Activated CD8-positive, alpha-beta T cell treated with anti-CD3 and anti-CD28 coated beads for 36 hours (primary cell): ENCODE data around the gene PKD1. TPM values are rescaled to one million over a fixed set of nuclear protein-coding genes. Genes with fewer than 3 reads are reported as not detected.

Experiments used
- ATAC-seq: fragments of 200-7000 bp; cut with Tn5 transposase; one replicate; pipeline ENCODE4 v1.10.0; 2021; ENCODE audit warnings: mild to moderate bottlenecking, moderate library complexity
- CTCF ChIA-PET: fragments of 350-600 bp; sonication (Branson Sonifier 250); formaldehyde crosslinking; loops from one replicate; lab custom pipeline; 2021; ENCODE audit warnings: antibody characterized with exemption; lab: Charles Lee
- POLR2A ChIA-PET: fragments of 350-600 bp; sonication (Branson Sonifier 250); formaldehyde crosslinking; loops from one replicate; lab custom pipeline; 2021; ENCODE audit warnings: antibody characterized with exemption; lab: Charles Lee
- DNase-seq: peaks from one replicate; pipeline ENCODE4 v3.0.0-alpha.2; 2020
- H3K27ac Mint-ChIP-seq: one replicate; pipeline ENCODE4 v1.8.0; 2021; ENCODE audit warnings: mild to moderate bottlenecking, mixed read lengths
- H3K27me3 Mint-ChIP-seq: one replicate; pipeline ENCODE4 v1.8.0; 2021; ENCODE audit warnings: mixed read lengths
- H3K36me3 Mint-ChIP-seq: one replicate; pipeline ENCODE4 v1.8.0; 2021; ENCODE audit warnings: low read depth, mixed read lengths
- H3K4me1 Mint-ChIP-seq: one replicate; pipeline ENCODE4 v1.8.0; 2021; ENCODE audit warnings: low read depth, mixed read lengths
- H3K4me3 Mint-ChIP-seq: one replicate; pipeline ENCODE4 v1.8.0; 2021; ENCODE audit warnings: mild to moderate bottlenecking, moderate library complexity, mixed read lengths
- H3K9me3 Mint-ChIP-seq: one replicate; pipeline ENCODE4 v1.8.0; 2021; ENCODE audit warnings: mixed read lengths
- intact Hi-C: fragments of 100-400 bp; cut with micrococcal nuclease; formaldehyde crosslinking; loops from one replicate; pipeline ENCODE4 v1.10.0; 2022
- total RNA-seq, 2 experiments: library from RNA; stranded (reverse); gene quantifications; one replicate each; pipeline ENCODE4 v1.2.3, GENCODE V29; 2021
- TF ChIP-seq, protein P1 (sequence below): fragments of 200-600 bp; IDR thresholded peaks from one replicate; pipeline ENCODE4 v1.8.0; 2022; ENCODE audit warnings: antibody characterized with exemption, mild to moderate bottlenecking

Gene PKD1
- total RNA-seq, 2 experiments from 2014 or later, result 74.7 to 85.1 TPM

- TF ChIP-seq, protein P1, sequence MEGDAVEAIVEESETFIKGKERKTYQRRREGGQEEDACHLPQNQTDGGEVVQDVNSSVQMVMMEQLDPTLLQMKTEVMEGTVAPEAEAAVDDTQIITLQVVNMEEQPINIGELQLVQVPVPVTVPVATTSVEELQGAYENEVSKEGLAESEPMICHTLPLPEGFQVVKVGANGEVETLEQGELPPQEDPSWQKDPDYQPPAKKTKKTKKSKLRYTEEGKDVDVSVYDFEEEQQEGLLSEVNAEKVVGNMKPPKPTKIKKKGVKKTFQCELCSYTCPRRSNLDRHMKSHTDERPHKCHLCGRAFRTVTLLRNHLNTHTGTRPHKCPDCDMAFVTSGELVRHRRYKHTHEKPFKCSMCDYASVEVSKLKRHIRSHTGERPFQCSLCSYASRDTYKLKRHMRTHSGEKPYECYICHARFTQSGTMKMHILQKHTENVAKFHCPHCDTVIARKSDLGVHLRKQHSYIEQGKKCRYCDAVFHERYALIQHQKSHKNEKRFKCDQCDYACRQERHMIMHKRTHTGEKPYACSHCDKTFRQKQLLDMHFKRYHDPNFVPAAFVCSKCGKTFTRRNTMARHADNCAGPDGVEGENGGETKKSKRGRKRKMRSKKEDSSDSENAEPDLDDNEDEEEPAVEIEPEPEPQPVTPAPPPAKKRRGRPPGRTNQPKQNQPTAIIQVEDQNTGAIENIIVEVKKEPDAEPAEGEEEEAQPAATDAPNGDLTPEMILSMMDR, result no peak
- POLR2A ChIA-PET, result interaction anchor here (1.0 kb wide), 1 partner anchor 101 kb away, joined by 3 read pairs; no protein-coding TSS in a partner anchor
These were observed 81.8 kb downstream of the PKD1 start for GRCh38 chr16:2053897-2054296.

GRCh38 chr16:2053211-2053610 lies 82.5 kb downstream of the PKD1 start:
- ChIA-PET CTCF (no interaction called here), POLR2A (interaction anchor here (1.0 to 1.1 kb wide), 2 partner anchors 87 to 101 kb away, joined by 3 read pairs; no protein-coding TSS in a partner anchor)
- TF ChIP-seq, protein P1, result no peak

More at GRCh38 chr16:2053897-2054296, 81.8 kb downstream of the PKD1 start:
- Mint-ChIP-seq H3K27ac (no peak overlapping the region), H3K27me3 (no peaks in the 10 kb centered on the region), H3K4me3 (no peak overlapping the region), H3K9me3 (no peaks in the 10 kb centered on the region), H3K36me3 (peaks cover 6% of the 10 kb centered on the region), H3K4me1 (peaks cover 7% of the 10 kb centered on the region)
- intact Hi-C loops, result no loop called here
- CTCF ChIA-PET, result no interaction called here
- DNase-seq, result no peak
- ATAC-seq, result no peak

DNA sequence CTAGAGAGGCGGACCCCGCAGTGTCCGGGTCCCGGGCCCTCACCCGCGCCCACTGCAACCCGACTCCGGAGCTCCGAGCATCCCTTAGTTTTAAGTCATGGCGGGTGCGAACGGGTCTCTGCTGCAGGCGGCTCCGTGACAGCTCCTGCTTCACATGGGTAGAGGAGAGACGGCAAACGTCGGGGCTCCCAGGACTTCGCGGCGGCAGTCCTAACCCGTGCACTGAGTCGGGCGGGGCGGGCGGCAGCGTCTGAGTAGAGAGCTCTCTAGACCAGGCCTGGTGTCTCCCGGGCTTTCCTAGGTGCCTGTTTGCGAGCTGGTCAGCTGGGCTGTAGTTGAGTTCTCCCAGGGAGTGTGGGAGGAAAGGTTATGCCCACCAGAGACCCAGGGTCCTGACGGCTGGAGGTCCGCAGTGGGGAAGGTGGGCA lies 87.6 kb downstream of the PKD1 start:
- TF ChIP-seq, protein P1, result no peak
- no peak for ATAC-seq
- H3K27ac Mint-ChIP-seq, result peak overlapping the region; percentile 70
- peaks cover 1% of the 10 kb centered on the region for H3K36me3 Mint-ChIP-seq
- H3K4me1 Mint-ChIP-seq, result peaks cover 22% of the 10 kb centered on the region
- ChIA-PET CTCF (interaction anchor here (1.0 to 3.7 kb wide), 6 partner anchors 8 to 107 kb away, joined by 3 to 16 read pairs (median 7); partner anchors contain the start of gene TRAF7), POLR2A (interaction anchor here (1.1 to 1.4 kb wide), 5 partner anchors 14 to 107 kb away, joined by 3 to 7 read pairs (median 4); partner anchors contain the start of gene TRAF7)
- peak overlapping the region; percentile 93 for H3K4me3 Mint-ChIP-seq
- peak; percentile 37 for DNase-seq
- intact Hi-C loops, result no loop called here
- H3K9me3 Mint-ChIP-seq, result no peaks in the 10 kb centered on the region
- H3K27me3 Mint-ChIP-seq, result no peaks in the 10 kb centered on the region

More at GRCh38 chr16:2053211-2053610, 82.5 kb downstream of the PKD1 start:
- H3K27ac Mint-ChIP-seq, result no peak overlapping the region
- peaks cover 6% of the 10 kb centered on the region for H3K36me3 Mint-ChIP-seq
- H3K4me3 Mint-ChIP-seq, result no peak overlapping the region
- DNase-seq (no peak), ATAC-seq (no peak)
- intact Hi-C loops, result no loop called here
- H3K4me1 Mint-ChIP-seq, result peaks cover 14% of the 10 kb centered on the region
- H3K9me3 Mint-ChIP-seq, result no peaks in the 10 kb centered on the region
- no peaks in the 10 kb centered on the region for H3K27me3 Mint-ChIP-seq

DNA sequence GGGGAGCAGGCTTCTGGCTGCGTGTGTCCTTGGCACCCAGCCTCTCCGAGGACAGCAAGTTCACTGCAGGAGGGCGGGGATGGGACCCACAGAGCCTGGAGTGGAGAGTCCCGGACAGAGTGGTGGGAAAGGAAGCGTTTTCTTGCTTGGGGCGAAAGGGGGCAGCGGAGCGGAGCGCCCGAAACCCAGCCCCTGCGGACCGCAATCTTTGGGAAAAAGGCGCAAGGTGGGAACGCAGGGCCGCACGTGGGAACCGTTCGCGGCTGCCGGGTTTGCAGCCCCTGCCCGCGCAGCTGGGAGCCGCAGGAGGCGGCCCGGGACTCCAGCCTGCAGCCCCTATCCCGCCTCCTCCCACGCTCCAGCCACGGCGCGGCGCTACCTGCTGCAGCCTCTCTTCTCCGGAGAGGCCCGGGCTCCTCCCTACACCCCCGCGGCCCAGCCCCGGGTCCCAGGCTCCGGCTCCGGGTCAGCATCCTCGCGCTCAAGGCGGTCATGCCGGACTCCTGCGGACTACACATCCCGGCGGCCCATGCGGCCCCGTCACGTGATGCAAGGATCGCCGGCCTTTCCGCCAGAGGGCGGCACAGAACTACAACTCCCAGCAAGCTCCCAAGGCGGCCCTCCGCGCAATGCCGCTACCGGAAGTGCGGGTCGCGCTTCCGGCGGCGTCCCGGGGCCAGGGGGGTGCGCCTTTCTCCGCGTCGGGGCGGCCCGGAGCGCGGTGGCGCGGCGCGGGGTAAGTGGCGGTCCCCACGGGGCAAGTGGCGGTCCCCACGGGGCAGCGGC lies 88.2 kb downstream of the PKD1 start, which contains the start of the genes NTHL1 and TSC2:
NTHL1 (minus strand) TSS at position 505 of the 786 bp plus-strand sequence; CDS start at position 494, 11 bp downstream.
TSC2 (plus strand) TSS at position 656 of the 786 bp plus-strand sequence. CDS start 631 bp downstream, outside the sequence.
- intact Hi-C loops, result no loop called here
- DNase-seq, result peak; percentile 97
- Mint-ChIP-seq H3K27ac (peak within 1 kb of the TSS; percentile 70), H3K36me3 (peaks cover 1% of the 10 kb centered on the region), H3K4me1 (peaks cover 22% of the 10 kb centered on the region), H3K9me3 (no peaks in the 10 kb centered on the region), H3K4me3 (peak within 1 kb of the TSS; percentile 93), H3K27me3 (no peaks in the 10 kb centered on the region)
- POLR2A ChIA-PET, result interaction anchor here (0.6 to 1.4 kb wide), 10 partner anchors 15 to 150 kb away, joined by 3 to 7 read pairs (median 4); partner anchors contain the start of genes RPS2 and TRAF7
- TF ChIP-seq, protein P1, result peak; percentile 33
- CTCF ChIA-PET, result interaction anchor here (0.6 to 3.7 kb wide), 8 partner anchors 8 to 342 kb away, joined by 3 to 16 read pairs (median 4); partner anchors contain the start of gene TRAF7
- ATAC-seq, result peak; percentile 97
